ENCODE data around the gene DNAJC22. TPM values are rescaled to one million over a fixed set of nuclear protein-coding genes. Genes with fewer than 3 reads are reported as not detected.
A peak's percentile ranks its signal among the peaks of the same experiment; 100 is the strongest.
"Not testable (repeated sequence)": the region's sequence is repeated elsewhere in the genome, so short reads cannot be mapped to it uniquely, and the experiment has no call there.

DNAJC22 gene
- total RNA-seq, 1 donor from 2014 or later: 0.70 TPM

- no peak for DNase-seq (ENCODE audit: low spot score)
- intact Hi-C loops (cut with DNase I): no loop called here
Measured at GRCh38 chr12:49330631-49331379, 15.9 kb upstream of the DNAJC22 start.

GRCh38 chr12:49331380-49332222, 15.1 kb upstream of the DNAJC22 start:
- DNase-seq (ENCODE audit: low spot score): no peak
- intact Hi-C loops (cut with DNase I): no loop called here

DNA sequence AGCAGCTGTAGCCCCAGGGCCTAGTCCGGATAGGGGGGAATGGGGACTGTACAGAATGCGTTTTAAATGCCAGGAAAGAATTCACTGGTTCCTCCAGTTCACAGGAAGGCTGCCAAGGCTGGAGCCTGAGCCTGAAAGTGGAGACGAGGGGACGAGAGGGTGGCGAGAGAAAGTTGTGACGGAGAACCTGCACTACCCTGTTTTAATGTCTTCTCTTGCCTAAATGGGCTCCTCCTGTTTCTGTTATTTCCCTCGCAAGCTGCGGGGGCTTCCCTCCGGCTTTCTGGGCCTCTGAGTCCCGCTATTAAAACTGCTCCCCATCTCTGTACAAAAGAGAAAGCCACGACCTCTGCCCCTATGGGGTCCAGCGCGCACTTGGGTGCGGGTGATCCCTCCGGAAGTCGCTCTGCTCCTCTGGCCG, 14.2 kb upstream of the DNAJC22 start:
- DNase-seq (ENCODE audit: low spot score): no peak
- intact Hi-C loops (cut with DNase I): no loop called here

DNA sequence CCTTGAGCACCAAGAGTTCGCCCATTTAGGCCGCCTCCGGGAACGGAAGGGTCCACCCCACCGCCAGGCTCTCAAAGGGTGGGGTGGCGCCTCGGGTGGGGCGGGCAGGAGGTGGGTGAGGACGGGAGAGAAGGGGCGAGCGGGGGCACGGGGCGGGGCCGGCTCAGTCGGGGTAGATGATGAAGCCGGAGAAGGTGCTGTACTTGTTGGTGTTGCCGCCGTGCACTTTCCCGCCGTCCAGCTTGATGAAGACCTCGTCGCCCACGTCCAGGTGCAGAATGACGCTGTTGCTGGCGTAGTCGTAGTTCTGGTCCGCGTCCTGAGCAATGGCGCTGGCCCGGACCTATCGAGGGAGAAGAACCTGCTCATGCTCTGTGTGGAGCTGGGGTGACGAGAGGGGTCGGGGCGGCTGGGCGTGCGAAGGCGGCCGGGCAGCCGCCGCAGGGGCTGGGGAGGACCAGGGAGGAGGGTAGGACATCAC, 13.8 kb upstream of the DNAJC22 start:
- intact Hi-C loops (cut with DNase I): no loop called here
- DNase-seq (ENCODE audit: low spot score): no peak

- intact Hi-C loops (cut with DNase I); DNase-seq (ENCODE audit: low spot score): not testable (repeated sequence)
Measured at GRCh38 chr12:49333778-49334177, 12.9 kb upstream of the DNAJC22 start.

DNA sequence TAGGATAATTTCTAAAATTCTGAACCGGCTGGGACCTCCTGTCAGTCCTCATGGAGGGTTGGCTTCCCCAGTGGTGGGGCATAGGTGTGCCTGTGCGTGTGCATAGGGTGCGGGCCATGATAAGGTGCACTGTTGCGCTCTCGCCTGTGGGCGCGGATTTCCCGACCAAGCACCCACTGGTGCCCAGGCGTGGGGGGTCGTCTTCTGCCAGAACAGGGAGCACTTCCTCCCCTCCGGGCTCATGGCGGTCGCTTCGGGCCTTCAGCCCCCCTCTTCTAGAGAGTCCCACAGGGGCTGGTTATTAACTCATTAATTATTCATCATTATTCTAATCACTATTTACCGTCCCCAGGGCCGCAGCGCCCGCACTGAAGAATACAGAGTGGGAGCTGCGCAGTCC, 12.5 kb upstream of the DNAJC22 start:
- no peak for DNase-seq (ENCODE audit: low spot score)
- intact Hi-C loops (cut with DNase I): no loop called here

DNA sequence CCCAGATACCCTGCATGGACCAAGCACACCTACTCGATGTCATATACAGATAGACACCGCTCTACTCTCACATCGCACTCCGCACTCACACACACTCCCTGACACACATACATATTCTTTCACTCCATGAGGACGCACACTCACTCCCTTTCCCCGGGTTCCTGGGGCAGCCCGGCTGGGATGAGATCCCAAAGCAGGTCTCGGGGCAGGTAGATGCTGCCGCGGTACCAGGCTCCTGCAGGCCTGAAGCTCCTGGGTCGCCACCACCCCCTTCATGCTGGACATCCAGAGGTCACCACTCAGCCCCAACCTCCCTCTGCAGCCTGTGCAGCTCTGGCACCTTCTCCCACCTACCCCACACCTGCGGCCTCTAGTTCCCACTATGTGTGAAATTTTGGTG, 12.0 kb upstream of the DNAJC22 start:
- intact Hi-C loops (cut with DNase I): no loop called here
- no peak for DNase-seq (ENCODE audit: low spot score)

DNA sequence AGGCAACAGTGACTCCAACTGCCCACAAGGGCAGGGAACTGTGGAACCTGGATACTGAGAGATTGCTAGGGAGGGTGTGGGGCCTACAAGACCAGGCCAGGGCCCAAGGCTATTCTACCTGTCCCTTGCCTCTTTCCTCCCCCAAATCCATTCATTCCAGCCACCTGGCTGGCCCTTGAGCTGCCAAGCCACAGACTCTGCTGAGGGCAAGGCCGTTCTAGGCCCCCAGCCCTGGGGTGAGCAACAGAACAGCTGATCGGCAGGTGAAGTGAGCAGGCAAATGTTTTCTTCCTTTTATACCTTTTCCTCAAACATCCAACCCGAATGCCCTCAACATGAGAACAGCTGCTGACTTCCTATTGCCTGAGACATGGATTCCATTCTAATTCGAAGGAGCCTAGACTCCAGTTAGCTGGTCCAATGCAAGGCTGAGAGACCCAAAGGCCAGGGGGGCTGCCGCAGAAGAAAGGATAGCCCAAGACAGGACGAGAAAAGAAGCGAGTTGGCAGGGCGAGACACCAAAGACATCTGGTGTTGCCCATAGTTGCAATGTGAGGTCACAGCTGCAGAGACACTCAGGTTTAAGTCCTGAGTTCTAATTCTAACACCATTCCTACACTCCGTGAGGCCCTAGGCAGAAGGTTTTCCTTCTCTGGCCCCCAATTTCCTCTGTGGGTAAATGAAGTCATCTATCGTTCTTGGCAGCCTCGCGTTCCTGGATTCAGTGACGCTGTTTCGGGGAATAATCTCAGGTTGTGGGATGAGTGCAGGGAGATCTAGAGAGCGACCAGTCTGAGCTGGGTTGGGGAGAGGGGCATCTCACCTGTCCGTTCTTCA, 11.4 kb upstream of the DNAJC22 start:
- DNase-seq (ENCODE audit: low spot score): no peak
- intact Hi-C loops (cut with DNase I): no loop called here

GRCh38 chr12:49335955-49336644, 10.6 kb upstream of the DNAJC22 start:
- DNase-seq (ENCODE audit: low spot score): no peak
- intact Hi-C loops (cut with DNase I): no loop called here

- intact Hi-C loops (cut with DNase I): no loop called here
Measured at GRCh38 chr12:49336645-49337584, 9.8 kb upstream of the DNAJC22 start, which contains the start of gene C1QL4. Gene C1QL4, minus strand, starts transcription at chr12:49337188. Its CDS starts 711 bp downstream, at chr12:49336477.

GRCh38 chr12:49338830-49339463, 7.7 kb upstream of the DNAJC22 start:
- intact Hi-C loops (cut with DNase I): no loop called here
- no peak for DNase-seq (ENCODE audit: low spot score)

More at GRCh38 chr12:49336645-49337584, 9.8 kb upstream of the DNAJC22 start, which contains the start of gene C1QL4:
- peak; percentile 89 for DNase-seq (ENCODE audit: low spot score)

- DNase-seq (ENCODE audit: low spot score): no peak
- intact Hi-C loops (cut with DNase I): no loop called here
Measured at GRCh38 chr12:49339464-49339861, 7.2 kb upstream of the DNAJC22 start.

DNA sequence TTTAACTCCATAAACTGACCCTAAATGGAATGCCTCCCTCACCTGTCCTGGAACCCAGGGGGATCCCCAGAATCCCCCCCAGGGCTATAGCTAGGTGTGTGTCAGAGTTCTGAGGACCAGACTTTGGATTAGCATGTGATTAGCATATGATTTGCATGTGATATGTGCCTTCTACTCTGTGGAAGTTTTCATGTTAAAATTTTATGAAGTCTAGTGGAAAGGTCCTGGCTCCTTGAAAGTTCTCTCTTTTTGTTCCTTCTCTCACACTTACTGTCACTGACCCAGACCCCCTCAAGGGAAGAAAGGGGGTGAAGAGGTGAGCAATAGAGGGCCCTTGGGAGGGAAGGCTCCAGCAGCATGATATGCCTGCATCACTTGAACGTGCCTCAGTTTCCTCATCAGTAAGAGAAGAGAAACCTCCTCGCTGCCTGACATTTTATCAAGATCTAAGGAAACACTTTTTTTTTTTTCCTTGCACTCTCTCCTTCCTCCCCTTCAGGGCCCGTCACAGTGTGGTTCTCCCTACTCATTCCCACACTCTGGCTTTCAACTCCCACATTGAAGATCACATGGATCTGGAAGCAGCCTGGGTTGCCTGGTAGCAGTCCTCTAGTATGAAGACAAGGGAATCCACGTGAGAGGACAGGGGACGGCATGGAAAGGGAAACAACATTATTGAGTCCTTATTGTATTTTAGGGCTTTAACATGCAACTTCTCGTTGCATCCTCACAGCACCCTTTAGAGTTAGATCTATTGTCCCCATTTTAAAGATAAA, 6.4 kb upstream of the DNAJC22 start:
- DNase-seq (ENCODE audit: low spot score): no peak
- intact Hi-C loops (cut with DNase I): no loop called here

DNA sequence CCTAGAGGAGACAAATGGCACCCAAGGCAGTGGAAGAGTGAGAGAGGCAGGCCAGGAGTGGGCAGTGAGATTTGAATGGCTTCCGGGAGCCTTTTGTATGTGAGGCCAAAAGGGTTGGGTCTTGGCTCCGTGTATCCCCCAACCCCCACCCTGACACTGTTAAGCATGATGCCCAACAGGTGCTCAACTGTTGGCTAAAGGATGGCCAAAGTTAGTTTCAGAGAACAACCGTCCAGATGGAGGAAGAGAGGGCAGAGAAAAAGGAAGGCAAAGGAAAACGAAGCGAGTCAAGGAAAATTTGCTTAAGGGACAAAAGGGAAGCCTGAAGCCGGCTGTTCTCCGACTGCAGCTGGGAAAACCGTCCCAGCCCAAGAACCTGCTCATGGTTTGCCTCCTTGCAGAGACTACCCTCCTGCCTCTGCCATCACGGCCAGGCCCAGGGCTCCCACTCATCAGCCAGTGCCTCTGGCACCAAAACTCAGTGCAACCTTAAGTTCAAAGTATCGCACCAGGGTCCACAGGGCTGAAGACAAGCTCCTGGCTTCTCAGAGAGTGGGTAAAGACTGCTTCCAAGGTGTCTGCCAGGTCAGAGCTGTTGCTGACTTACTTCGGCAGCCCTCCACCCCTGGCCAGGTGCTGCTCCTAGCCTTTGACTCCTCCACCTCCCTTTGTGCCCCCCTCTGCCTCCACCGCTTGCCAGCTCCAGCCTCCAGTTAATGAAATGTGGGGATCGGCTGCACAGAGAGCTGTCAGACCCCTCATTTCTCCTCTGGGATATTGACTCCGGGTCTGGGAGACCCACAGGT, 5.5 kb upstream of the DNAJC22 start:
- no peak for DNase-seq (ENCODE audit: low spot score)
- intact Hi-C loops (cut with DNase I): no loop called here

DNA sequence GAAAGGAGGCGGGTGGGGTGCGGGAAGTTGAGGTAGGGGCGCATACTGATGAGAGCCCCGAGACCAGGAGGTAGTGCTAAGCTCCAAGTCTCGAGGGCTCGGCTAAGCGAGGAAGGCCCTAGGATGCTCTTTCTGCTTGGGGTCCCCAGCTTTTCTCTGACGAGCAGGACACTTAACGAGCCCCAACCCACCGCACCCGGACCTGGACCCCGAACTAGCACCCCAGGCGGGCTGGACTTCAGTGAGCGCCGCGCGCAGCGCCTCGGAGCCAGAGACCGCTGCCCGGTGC, 5.0 kb upstream of the DNAJC22 start:
- intact Hi-C loops (cut with DNase I): no loop called here
- no peak for DNase-seq (ENCODE audit: low spot score)
